Panc1 (cell line): ENCODE data around the gene VCPKMT. TPM values are rescaled to one million over a fixed set of nuclear protein-coding genes. Genes with fewer than 3 reads are reported as not detected.
"Not testable (repeated sequence)": the region's sequence is repeated elsewhere in the genome, so short reads cannot be mapped to it uniquely, and the experiment has no call there.

Experiments used
- ATAC-seq: fragments of 200-7000 bp; cut with Tn5 transposase; 2 replicates; pipeline ENCODE4 v1.9.1; 2020; ENCODE audit warnings: mild to moderate bottlenecking, moderate library complexity
- BruUV-seq: library from RNA; stranded (reverse); fragments of 400-500 nt; replicated peaks from 2 replicates; lab custom pipeline; 2021; lab: Mats Ljungman, UMichigan
- CTCF ChIA-PET: fragments of 300-600 bp; sonication (Branson Sonifier 250); formaldehyde crosslinking; loops from one replicate; lab custom pipeline; 2022; ENCODE audit warnings: antibody characterized with exemption; lab: Charles Lee
- POLR2A ChIA-PET: fragments of 300-600 bp; sonication (Branson Sonifier 250); formaldehyde crosslinking; loops from one replicate; lab custom pipeline; 2022; ENCODE audit warnings: antibody characterized with exemption; lab: Charles Lee
- DNase-seq: peaks from one replicate; pipeline ENCODE4 v3.0.0-alpha.2; 2010; ENCODE audit warnings: low read depth, low spot score
- H3K27ac ChIP-seq: 2 replicates; pipeline ENCODE4 v1.5.1; 2011; ENCODE audit warnings: mild to moderate bottlenecking, low read length, inconsistent platforms
- H3K27me3 ChIP-seq: fragments of 200-500 bp; sonication (Bioruptor generic); 2 replicates; pipeline ENCODE4 v1.6.0; 2014; ENCODE audit warnings: low read length, inconsistent platforms; ENCODE audit not compliant: control insufficient read depth, insufficient read depth
- H3K36me3 ChIP-seq: fragments of 200-500 bp; sonication (Bioruptor generic); 2 replicates; pipeline ENCODE4 v1.5.1; 2014; ENCODE audit warnings: inconsistent platforms, mild to moderate bottlenecking, low read length, moderate library complexity; ENCODE audit not compliant: control insufficient read depth, insufficient read depth
- H3K4me1 ChIP-seq: 2 replicates; pipeline ENCODE4 v1.5.1; 2011; ENCODE audit warnings: inconsistent platforms, mild to moderate bottlenecking, low read length, moderate library complexity; ENCODE audit not compliant: control insufficient read depth, insufficient read depth
- H3K4me3 ChIP-seq, 2 experiments: 2 replicates each; pipeline ENCODE4 v1.5.1; 2011 to 2012; ENCODE audit warnings: low read depth in 2 of 2, low read length in 2 of 2, mild to moderate bottlenecking in 2 of 2, inconsistent platforms in 1 of 2, moderate library complexity in 1 of 2
- H3K9me3 ChIP-seq: fragments of 200-500 bp; sonication (Bioruptor generic); 2 replicates; pipeline ENCODE4 v1.5.1; 2014; ENCODE audit warnings: low read depth, mild to moderate bottlenecking, inconsistent platforms, low read length, moderate library complexity; ENCODE audit not compliant: control insufficient read depth, insufficient read depth
- POLR2AphosphoS5 ChIP-seq: IDR thresholded peaks from 2 replicates; pipeline ENCODE4 v1.6.1; 2012; ENCODE audit warnings: mild to moderate bottlenecking, low read depth, low read length, moderate library complexity
- REST ChIP-seq, 2 experiments: IDR thresholded peaks; 2 replicates each; pipeline ENCODE4 v1.6.1; 2011 to 2012; ENCODE audit warnings: low read depth in 2 of 2, control low read depth in 1 of 2, low read length in 1 of 2, mild to moderate bottlenecking in 1 of 2, moderate library complexity in 1 of 2; ENCODE audit not compliant: insufficient read depth in 1 of 2
- SIN3A ChIP-seq: IDR thresholded peaks from 2 replicates; pipeline ENCODE4 v1.6.1; 2012; ENCODE audit warnings: low read depth, mild to moderate bottlenecking, low read length, moderate library complexity, borderline replicate concordance; ENCODE audit not compliant: insufficient read depth
- TCF7L2 ChIP-seq: IDR thresholded peaks from 2 replicates; pipeline ENCODE4 v1.6.1; 2011; ENCODE audit warnings: mild to moderate bottlenecking, low read depth, low read length, inconsistent platforms
- in situ Hi-C: cut with HindIII; loops from 2 replicates; pipeline ENCODE4 v1.10.0; 2016; ENCODE audit warnings: low sequenced_read_pairs, low pct_unique_long_range_greater_than_20kb
- intact Hi-C: fragments of 100-400 bp; cut with micrococcal nuclease; formaldehyde crosslinking; loops from one replicate; pipeline ENCODE4 v1.10.0; 2022; ENCODE audit not compliant: unreplicated experiment
- total RNA-seq: library from RNA; stranded (reverse); gene quantifications from one replicate; pipeline ENCODE4 v1.2.1, GENCODE V29; 2021; ENCODE audit not compliant: unreplicated experiment
- TF ChIP-seq, protein P1 (sequence below): fragments of 450-650 bp; IDR thresholded peaks from 2 replicates; pipeline ENCODE4 v1.5.1; 2017; ENCODE audit warnings: mild to moderate bottlenecking

The VCPKMT gene
- total RNA-seq, 1 experiment from 2014 or later: 6.1 TPM

GRCh38 chr14:50082784-50083466, 33.4 kb downstream of the VCPKMT start:
- no peak for ATAC-seq
- no TSS peak for BruUV-seq
- in situ Hi-C loops: no loop called here

GRCh38 chr14:50082308-50082742, 34.0 kb downstream of the VCPKMT start:
- Histone ChIP-seq H3K4me1 (no peaks in the 10 kb centered on the region; the same call in 1 of the 2 replicates), H3K36me3 (no peaks in the 10 kb centered on the region), H3K27me3 (no peaks in the 10 kb centered on the region), H3K9me3 (no peaks in the 10 kb centered on the region), H3K4me3 (no peak overlapping the region), H3K27ac (no peak overlapping the region)
- ChIA-PET CTCF (no interaction called here), POLR2A (no interaction called here)
- TF ChIP-seq, protein P1, sequence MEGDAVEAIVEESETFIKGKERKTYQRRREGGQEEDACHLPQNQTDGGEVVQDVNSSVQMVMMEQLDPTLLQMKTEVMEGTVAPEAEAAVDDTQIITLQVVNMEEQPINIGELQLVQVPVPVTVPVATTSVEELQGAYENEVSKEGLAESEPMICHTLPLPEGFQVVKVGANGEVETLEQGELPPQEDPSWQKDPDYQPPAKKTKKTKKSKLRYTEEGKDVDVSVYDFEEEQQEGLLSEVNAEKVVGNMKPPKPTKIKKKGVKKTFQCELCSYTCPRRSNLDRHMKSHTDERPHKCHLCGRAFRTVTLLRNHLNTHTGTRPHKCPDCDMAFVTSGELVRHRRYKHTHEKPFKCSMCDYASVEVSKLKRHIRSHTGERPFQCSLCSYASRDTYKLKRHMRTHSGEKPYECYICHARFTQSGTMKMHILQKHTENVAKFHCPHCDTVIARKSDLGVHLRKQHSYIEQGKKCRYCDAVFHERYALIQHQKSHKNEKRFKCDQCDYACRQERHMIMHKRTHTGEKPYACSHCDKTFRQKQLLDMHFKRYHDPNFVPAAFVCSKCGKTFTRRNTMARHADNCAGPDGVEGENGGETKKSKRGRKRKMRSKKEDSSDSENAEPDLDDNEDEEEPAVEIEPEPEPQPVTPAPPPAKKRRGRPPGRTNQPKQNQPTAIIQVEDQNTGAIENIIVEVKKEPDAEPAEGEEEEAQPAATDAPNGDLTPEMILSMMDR: no peak
- TF ChIP-seq REST (IDR thresholded peaks at IDR 0.05; ENCODE audit: insufficient read depth in 1 of 2, low read depth in 2 of 2, low read length in 1 of 2): no peak
- ATAC-seq (no peak), DNase-seq (no peak)
- in situ Hi-C loops: no loop called here
- intact Hi-C loops: no loop called here
- BruUV-seq: no TSS peak

More at GRCh38 chr14:50082784-50083466, 33.4 kb downstream of the VCPKMT start:
- no peak for TF ChIP-seq SIN3A
- TF ChIP-seq TCF7L2: no peak
- TF ChIP-seq, protein P1: no peak
- TF ChIP-seq REST (IDR thresholded peaks at IDR 0.05; ENCODE audit: insufficient read depth in 1 of 2, low read depth in 2 of 2, low read length in 1 of 2): no peak
- no peak for TF ChIP-seq POLR2AphosphoS5
- Histone ChIP-seq H3K27ac (no peak overlapping the region), H3K9me3 (no peaks in the 10 kb centered on the region), H3K4me3 (no peak overlapping the region), H3K27me3 (no peaks in the 10 kb centered on the region), H3K4me1 (no peaks in the 10 kb centered on the region; the same call in 1 of the 2 replicates), H3K36me3 (no peaks in the 10 kb centered on the region)
- CTCF ChIA-PET: no interaction called here
- intact Hi-C loops: no loop called here
- DNase-seq: no peak
- POLR2A ChIA-PET: no interaction called here

DNA sequence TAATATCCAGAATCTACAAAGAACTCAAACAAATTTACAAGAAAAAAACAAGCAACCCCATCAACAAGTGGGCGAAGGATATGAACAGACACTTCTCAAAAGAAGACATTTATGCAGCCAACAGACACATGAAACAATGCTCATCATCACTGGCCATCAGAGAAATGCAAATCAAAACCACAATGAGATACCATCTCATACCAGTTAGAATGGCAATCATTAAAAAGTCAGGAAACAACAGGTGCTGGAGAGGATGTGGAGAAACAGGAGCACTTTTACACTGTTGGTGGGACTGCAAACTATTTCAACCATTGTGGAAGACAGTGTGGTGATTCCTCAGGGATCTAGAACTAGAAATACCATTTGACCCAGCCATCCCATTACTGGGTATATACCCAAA, 37.3 kb downstream of the VCPKMT start:
- in situ Hi-C loops, BruUV-seq, CTCF ChIA-PET, H3K27me3 ChIP-seq, H3K9me3 ChIP-seq, H3K36me3 ChIP-seq, ATAC-seq, H3K4me1 ChIP-seq, H3K4me3 ChIP-seq, H3K27ac ChIP-seq, POLR2A ChIA-PET, DNase-seq, intact Hi-C loops: not testable (repeated sequence)
